Measurements from ENCODE around the gene ZNF76. TPM values are rescaled to one million over a fixed set of nuclear protein-coding genes. Genes with fewer than 3 reads are reported as not detected.

ZNF76 gene
- total and polyA plus RNA-seq, 9 of the 15 experiments (the other 6 are each of a cell fraction or from before 2014, with no cell fraction given), result 1.2 to 17.8 (median 10.7) TPM

GRCh38 chr6:35302604-35303241, 43.2 kb downstream of the ZNF76 start (continued):
- no peak for TF ChIP-seq UBTF (IDR thresholded peaks at IDR 0.05; ENCODE audit: borderline replicate concordance in 1 of 2, low read depth in 2 of 2, low read length in 2 of 2)
- no peak for TF ChIP-seq SRF (CRISPR knock-in tag; IDR thresholded peaks at IDR 0.05)
- TF ChIP-seq ZNF277 (CRISPR knock-in tag; IDR thresholded peaks at IDR 0.05; ENCODE audit: borderline replicate concordance), result no peak
- peak in 1 of 2 experiments; percentile 31; a peak in 1 of 4 replicates for TF ChIP-seq HDAC1 (IDR thresholded peaks at IDR 0.05)
- no peak for TF ChIP-seq HBP1 (CRISPR knock-in tag; IDR thresholded peaks at IDR 0.05)
- TF ChIP-seq ZBTB5 (IDR thresholded peaks at IDR 0.05), result no peak
- no peak for TF ChIP-seq PRDM10 (IDR thresholded peaks at IDR 0.05; ENCODE audit: partially characterized antibody)
- peak; percentile 59; the same call in 1 of the 2 replicates for TF ChIP-seq ZBTB7A (IDR thresholded peaks at IDR 0.05; ENCODE audit: borderline replicate concordance, control insufficient read depth, low read depth, low read length)
- peak in 1 of 2 experiments; percentile 25; a peak in 2 of 4 replicates for TF ChIP-seq MAZ (CRISPR knock-in tag; conservative IDR thresholded peaks at IDR 0.05 in 1 of 2, IDR thresholded peaks at IDR 0.05 in 1 of 2)
- peak; percentile 17 for TF ChIP-seq TAF1 (IDR thresholded peaks at IDR 0.05; ENCODE audit: control insufficient read depth, extremely low read depth, insufficient read depth, low read length, severe bottlenecking)
- TF ChIP-seq ATF3 (IDR thresholded peaks at IDR 0.05), result peak; percentile 15; the same call in 1 of the 2 replicates
- no peak for TF ChIP-seq ATF3 (CRISPR knock-in tag; conservative IDR thresholded peaks at IDR 0.05)
- TF ChIP-seq ZNF212 (CRISPR knock-in tag; IDR thresholded peaks at IDR 0.05), result no peak

All from K562 (cell line).